ENCODE measurements around the gene ESPN.

ESPN gene

GRCh38 chr1:6414443-6414844 is 10.1 kb upstream of the ESPN start:
- H3K9me3 ChIP-seq, result no peaks in the 10 kb centered on the region
- peaks cover 0 to 19% (median 8%) of the 10 kb centered on the region in 4 donors for H3K4me1 ChIP-seq
- H3K27me3 ChIP-seq, result peaks cover 0 to 92% of the 10 kb centered on the region in 2 donors
- DNase-seq, result no peak
- TF ChIP-seq, protein P1, sequence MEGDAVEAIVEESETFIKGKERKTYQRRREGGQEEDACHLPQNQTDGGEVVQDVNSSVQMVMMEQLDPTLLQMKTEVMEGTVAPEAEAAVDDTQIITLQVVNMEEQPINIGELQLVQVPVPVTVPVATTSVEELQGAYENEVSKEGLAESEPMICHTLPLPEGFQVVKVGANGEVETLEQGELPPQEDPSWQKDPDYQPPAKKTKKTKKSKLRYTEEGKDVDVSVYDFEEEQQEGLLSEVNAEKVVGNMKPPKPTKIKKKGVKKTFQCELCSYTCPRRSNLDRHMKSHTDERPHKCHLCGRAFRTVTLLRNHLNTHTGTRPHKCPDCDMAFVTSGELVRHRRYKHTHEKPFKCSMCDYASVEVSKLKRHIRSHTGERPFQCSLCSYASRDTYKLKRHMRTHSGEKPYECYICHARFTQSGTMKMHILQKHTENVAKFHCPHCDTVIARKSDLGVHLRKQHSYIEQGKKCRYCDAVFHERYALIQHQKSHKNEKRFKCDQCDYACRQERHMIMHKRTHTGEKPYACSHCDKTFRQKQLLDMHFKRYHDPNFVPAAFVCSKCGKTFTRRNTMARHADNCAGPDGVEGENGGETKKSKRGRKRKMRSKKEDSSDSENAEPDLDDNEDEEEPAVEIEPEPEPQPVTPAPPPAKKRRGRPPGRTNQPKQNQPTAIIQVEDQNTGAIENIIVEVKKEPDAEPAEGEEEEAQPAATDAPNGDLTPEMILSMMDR (IDR thresholded peaks at IDR 0.05), result no peak
- H3K36me3 ChIP-seq, result no peaks in the 10 kb centered on the region
- intact Hi-C loops (cut with DNase I; ENCODE audit: low total_unique reads), result no loop called here
- no peak overlapping the region for H3K27ac ChIP-seq
- H3K4me3 ChIP-seq, result no peak overlapping the region

DNA sequence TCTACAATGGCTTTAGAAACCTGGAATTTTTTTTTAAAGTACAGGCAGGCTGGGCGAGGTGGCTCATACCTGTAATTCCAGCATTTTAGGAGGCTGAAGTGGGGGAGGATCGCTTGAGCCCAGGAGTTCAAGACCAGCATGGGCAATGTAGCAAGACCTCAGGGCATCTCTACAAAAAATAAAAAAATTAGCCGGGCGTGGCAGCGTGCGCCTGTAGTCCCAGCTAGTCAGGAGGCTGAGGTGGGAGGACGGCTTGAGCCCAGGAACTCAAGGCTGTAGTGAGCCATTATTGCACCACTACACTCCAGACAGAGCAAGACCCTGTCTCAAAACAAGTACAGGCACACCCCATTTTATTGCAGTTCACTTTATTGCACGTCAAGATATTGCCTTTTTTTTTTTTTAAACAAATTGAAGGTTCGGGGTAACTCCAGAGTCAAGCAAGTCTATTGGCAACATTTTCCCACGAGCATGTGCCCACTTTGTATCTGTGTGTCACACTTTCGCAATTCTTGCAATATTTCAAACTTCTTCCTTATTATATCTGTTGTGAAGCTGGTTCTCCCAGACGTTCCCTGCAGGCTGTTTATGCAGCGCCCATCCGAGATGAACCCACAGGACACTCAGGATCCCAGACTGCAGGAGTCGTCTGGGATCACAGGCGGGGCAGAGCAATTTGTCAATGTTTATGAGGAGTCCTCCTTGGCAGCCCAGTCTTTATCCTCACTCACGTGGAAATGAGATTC is 9.5 kb upstream of the ESPN start:
- no peak for DNase-seq
- no peaks in the 10 kb centered on the region for H3K9me3 ChIP-seq
- peaks cover 0 to 25% (median 14%) of the 10 kb centered on the region in 4 donors for H3K4me1 ChIP-seq
- H3K36me3 ChIP-seq, result no peaks in the 10 kb centered on the region
- H3K27ac ChIP-seq, result no peak overlapping the region
- TF ChIP-seq, protein P1 (IDR thresholded peaks at IDR 0.05), result no peak
- H3K4me3 ChIP-seq, result no peak overlapping the region
- intact Hi-C loops (cut with DNase I; ENCODE audit: low total_unique reads), result no loop called here
- peaks cover 0 to 98% of the 10 kb centered on the region in 2 donors for H3K27me3 ChIP-seq

GRCh38 chr1:6416295-6416656 is 8.3 kb upstream of the ESPN start:
- no peaks in the 10 kb centered on the region for H3K36me3 ChIP-seq
- DNase-seq, result no peak
- H3K27me3 ChIP-seq, result peaks cover 0 to 98% of the 10 kb centered on the region in 2 donors
- H3K4me1 ChIP-seq, result peaks cover 0 to 32% (median 21%) of the 10 kb centered on the region in 4 donors
- TF ChIP-seq, protein P1 (IDR thresholded peaks at IDR 0.05), result no peak
- intact Hi-C loops (cut with DNase I; ENCODE audit: low total_unique reads), result no loop called here
- no peak overlapping the region for H3K4me3 ChIP-seq
- no peaks in the 10 kb centered on the region for H3K9me3 ChIP-seq
- H3K27ac ChIP-seq, result no peak overlapping the region

DNA sequence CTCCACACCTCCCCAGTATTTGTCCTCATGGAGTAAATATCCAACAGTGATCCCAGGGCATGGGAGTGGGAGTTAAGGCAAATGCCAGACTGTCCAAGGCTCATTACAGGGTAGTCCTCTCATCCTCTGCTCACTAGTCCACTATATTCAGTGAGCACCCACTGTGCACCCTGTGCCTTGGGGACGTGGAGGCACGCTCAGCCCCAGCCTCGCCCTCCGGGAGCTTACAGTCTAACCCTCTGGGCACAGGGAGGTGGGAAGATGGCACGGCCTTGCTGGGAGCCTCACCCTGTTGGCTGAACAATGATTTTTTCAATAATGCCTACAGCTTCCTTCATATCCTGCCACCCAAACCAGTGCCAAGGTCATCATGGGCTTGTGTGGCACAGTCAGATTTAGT is 7.7 kb upstream of the ESPN start:
- peaks cover 0 to 32% (median 21%) of the 10 kb centered on the region in 4 donors for H3K4me1 ChIP-seq

GRCh38 chr1:6417961-6418667 is 6.5 kb upstream of the ESPN start:
- no peaks in the 10 kb centered on the region for H3K9me3 ChIP-seq
- intact Hi-C loops (cut with DNase I; ENCODE audit: low total_unique reads), result no loop called here
- H3K27ac ChIP-seq, result no peak overlapping the region
- TF ChIP-seq, protein P1 (IDR thresholded peaks at IDR 0.05), result no peak
- no peak for DNase-seq
- no peak overlapping the region for H3K4me3 ChIP-seq
- H3K36me3 ChIP-seq, result no peaks in the 10 kb centered on the region
- peaks cover 0 to 100% of the 10 kb centered on the region in 2 donors for H3K27me3 ChIP-seq
- peaks cover 0 to 37% (median 24%) of the 10 kb centered on the region in 4 donors for H3K4me1 ChIP-seq

More for the DNA sequence above, 7.7 kb upstream of the ESPN start:
- TF ChIP-seq, protein P1 (IDR thresholded peaks at IDR 0.05), result no peak
- Histone ChIP-seq H3K9me3 (no peaks in the 10 kb centered on the region), H3K27me3 (peaks cover 0 to 98% of the 10 kb centered on the region in 2 donors), H3K36me3 (no peaks in the 10 kb centered on the region), H3K27ac (no peak overlapping the region), H3K4me3 (no peak overlapping the region)
- intact Hi-C loops (cut with DNase I; ENCODE audit: low total_unique reads), result no loop called here
- no peak for DNase-seq
